A204.1 (cell line): ENCODE results near the gene MOG.

Experiments
- FAIRE-seq: peaks from 2 replicates; lab custom pipeline; 2012; peaks lifted over from hg19 to GRCh38; lab: Jason Lieb, UNC

MOG gene

GRCh38 chr6:29676981-29677601 is 20.2 kb downstream of the MOG start:
- no peak for FAIRE-seq

- FAIRE-seq: no peak
Observed at GRCh38 chr6:29678114-29678513, 21.2 kb downstream of the MOG start.

GRCh38 chr6:29679962-29680361 is 23.1 kb downstream of the MOG start:
- FAIRE-seq: no peak

- FAIRE-seq: no peak
Observed at GRCh38 chr6:29680416-29680815, 23.5 kb downstream of the MOG start.

- FAIRE-seq: no peak
Observed at GRCh38 chr6:29680904-29681303, 24.0 kb downstream of the MOG start, which contains the start of gene ZFP57. TSS of gene ZFP57 (minus strand) at chr6:29681152. CDS start at chr6:29677003, 4,149 bp downstream.

GRCh38 chr6:29681811-29682210 is 24.9 kb downstream of the MOG start:
- no peak for FAIRE-seq

- no peak for FAIRE-seq
Observed at GRCh38 chr6:29685718-29686326, 28.9 kb downstream of the MOG start.

GRCh38 chr6:29694637-29695036 is 37.7 kb downstream of the MOG start:
- FAIRE-seq: no peak

- no peak for FAIRE-seq
Observed at GRCh38 chr6:29696147-29697125, 39.5 kb downstream of the MOG start.

- no peak for FAIRE-seq
Observed at GRCh38 chr6:29702519-29703103, 45.7 kb downstream of the MOG start.

- FAIRE-seq: peak; percentile 43
Observed at GRCh38 chr6:29705389-29706231, 48.7 kb downstream of the MOG start.

- no peak for FAIRE-seq
Observed at GRCh38 chr6:29708432-29709179, 51.7 kb downstream of the MOG start.

GRCh38 chr6:29709188-29709587 is 52.3 kb downstream of the MOG start:
- FAIRE-seq: no peak

GRCh38 chr6:29710281-29710941 is 53.5 kb downstream of the MOG start:
- FAIRE-seq: no peak

GRCh38 chr6:29720863-29721262 is 64.0 kb downstream of the MOG start:
- no peak for FAIRE-seq
